Natural killer cell (primary cell): ENCODE results near the gene ZNF76. TPM values are rescaled to one million over a fixed set of nuclear protein-coding genes. Genes with fewer than 3 reads are reported as not detected.
A peak's percentile ranks its signal among the peaks of the same experiment; 100 is the strongest.

Experiments used
- ATAC-seq, 3 donors: fragments of 150-1000 bp in 2 of 3; fragments of 200-7000 bp in 1 of 3; cut with Tn5 transposase; 1 replicate in 1 of 3; 2 replicates in 2 of 3; pipeline ENCODE4 v1.10.0; 2021; ENCODE audit warnings: mild to moderate bottlenecking in 2 of 3, moderate library complexity in 2 of 3
- DNase-seq, 2 donors: peaks; one replicate each; pipeline versions ENCODE4 v3.0.0 to v3.0.0-alpha.2; 2013 to 2021; ENCODE audit warnings: mixed read lengths in 1 of 2
- H3K27ac ChIP-seq: one replicate; pipeline ENCODE4 v1.5.1; 2013; ENCODE audit warnings: mild to moderate bottlenecking, low read length
- H3K27me3 ChIP-seq: one replicate; pipeline ENCODE4 v1.6.1; 2013; ENCODE audit warnings: low read length; ENCODE audit not compliant: control insufficient read depth, insufficient read depth
- H3K36me3 ChIP-seq: one replicate; pipeline ENCODE4 v1.6.1; 2013; ENCODE audit warnings: low read length; ENCODE audit not compliant: control insufficient read depth, insufficient read depth
- H3K4me1 ChIP-seq: one replicate; pipeline ENCODE4 v1.6.1; 2013; ENCODE audit warnings: low read length; ENCODE audit not compliant: control insufficient read depth, insufficient read depth
- H3K4me3 ChIP-seq: one replicate; pipeline ENCODE4 v1.5.1; 2013; ENCODE audit warnings: low read length
- H3K9me3 ChIP-seq: one replicate; pipeline ENCODE4 v1.6.1; 2013; ENCODE audit warnings: low read length; ENCODE audit not compliant: control insufficient read depth, insufficient read depth
- H3K27ac Mint-ChIP-seq, 2 donors: one replicate each; pipeline ENCODE4 v1.8.0; 2022; ENCODE audit warnings: mild to moderate bottlenecking in 2 of 2, mixed read lengths in 2 of 2, moderate library complexity in 1 of 2
- H3K27me3 Mint-ChIP-seq, 2 donors: one replicate each; pipeline ENCODE4 v1.8.0; 2022; ENCODE audit warnings: low read depth in 2 of 2, mixed read lengths in 2 of 2
- H3K36me3 Mint-ChIP-seq: one replicate; pipeline ENCODE4 v1.8.0; 2022; ENCODE audit warnings: mixed read lengths
- H3K4me1 Mint-ChIP-seq, 2 donors: one replicate each; pipeline ENCODE4 v1.8.0; 2022; ENCODE audit warnings: mixed read lengths in 2 of 2
- H3K4me3 Mint-ChIP-seq: one replicate; pipeline ENCODE4 v1.8.0; 2022; ENCODE audit warnings: mild to moderate bottlenecking, moderate library complexity, mixed read lengths
- H3K9me3 Mint-ChIP-seq, 2 donors: one replicate each; pipeline ENCODE4 v1.8.0; 2022; ENCODE audit warnings: mixed read lengths in 2 of 2
- CTCF ChIP-seq: fragments of 200-600 bp; IDR thresholded peaks from one replicate; pipeline ENCODE4 v1.8.0; 2022; ENCODE audit warnings: antibody characterized with exemption
- WGBS: methylation state at CpG from one replicate; pipeline ENCODE4 v1.1.7; 2013; ENCODE audit warnings: missing lambda C conversion rate; ENCODE audit not compliant: insufficient coverage; 5-methylcytosine and 5-hydroxymethylcytosine counted together
- intact Hi-C: fragments of 100-400 bp; cut with micrococcal nuclease; formaldehyde crosslinking; loops from one replicate; pipeline ENCODE4 v1.14.2; 2022
- total RNA-seq, 4 donors: library from RNA; stranded (reverse); fragments of 120-200 nt in 1 of 4; gene quantifications; one replicate each; pipeline versions ENCODE4 v1.2.3 to v1.2.4, GENCODE V29; 2013 to 2022

The ZNF76 gene
- total RNA-seq, 3 donors from 2014 or later (not counting 1 experiment from before 2014, with no cell fraction given) = 62.7 to 81.6 (median 64.6) TPM

DNA sequence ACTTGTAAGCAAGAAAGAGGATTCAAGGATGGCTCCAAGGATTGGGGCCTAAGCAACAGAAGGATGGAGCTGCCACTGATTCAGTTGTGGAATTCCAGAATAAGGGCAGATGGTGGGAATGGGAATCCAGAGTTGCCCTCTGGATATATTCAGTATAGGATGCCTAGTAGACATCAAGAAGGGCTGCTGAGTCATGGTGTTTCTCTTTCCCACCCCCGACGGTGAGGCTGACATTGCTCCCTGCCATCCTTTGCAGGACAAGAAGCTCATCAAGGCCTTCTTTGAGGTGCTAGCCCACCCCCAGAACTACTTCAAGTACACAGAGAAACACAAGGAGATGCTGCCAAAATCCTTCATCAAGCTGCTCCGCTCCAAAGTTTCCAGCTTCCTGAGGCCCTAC, 11.2 kb upstream of the ZNF76 start:
- Mint-ChIP-seq H3K36me3 (no peaks in the 10 kb centered on the region), H3K4me3 (no peak overlapping the region), H3K4me1 (peaks cover 3 to 28% of the 10 kb centered on the region in 2 donors), H3K9me3 (no peaks in the 10 kb centered on the region), H3K27ac (no peak overlapping the region), H3K27me3 (no peaks in the 10 kb centered on the region)
- 52% methylated on average over 3 of the region's 3 CpGs for WGBS
- ATAC-seq (no peak), DNase-seq (no peak)
- no peak for TF ChIP-seq CTCF
- intact Hi-C loops = no loop called here
- H3K36me3 ChIP-seq = peaks cover 7% of the 10 kb centered on the region
- no peak overlapping the region for H3K27ac ChIP-seq
- H3K27me3 ChIP-seq = no peaks in the 10 kb centered on the region
- no peaks in the 10 kb centered on the region for H3K9me3 ChIP-seq
- no peaks in the 10 kb centered on the region for H3K4me1 ChIP-seq
- no peak overlapping the region for H3K4me3 ChIP-seq

GRCh38 chr6:35248965-35249364, 10.6 kb upstream of the ZNF76 start:
- peak overlapping the region in 1 of 2 donors; percentile 39 for H3K27ac Mint-ChIP-seq
- no peak for DNase-seq
- no peaks in the 10 kb centered on the region for H3K9me3 ChIP-seq
- H3K4me1 ChIP-seq = no peaks in the 10 kb centered on the region
- H3K9me3 Mint-ChIP-seq = no peaks in the 10 kb centered on the region
- ATAC-seq = no peak
- no peaks in the 10 kb centered on the region for H3K27me3 Mint-ChIP-seq
- H3K27ac ChIP-seq = no peak overlapping the region
- H3K4me3 Mint-ChIP-seq = no peak overlapping the region
- H3K4me1 Mint-ChIP-seq = peaks cover 4 to 31% of the 10 kb centered on the region in 2 donors
- H3K4me3 ChIP-seq = no peak overlapping the region
- intact Hi-C loops = no loop called here
- H3K36me3 Mint-ChIP-seq = no peaks in the 10 kb centered on the region
- 97% methylated on average over 2 of the region's 3 CpGs for WGBS
- TF ChIP-seq CTCF = no peak
- H3K36me3 ChIP-seq = peaks cover 7% of the 10 kb centered on the region
- H3K27me3 ChIP-seq = no peaks in the 10 kb centered on the region

GRCh38 chr6:35251949-35252348, 7.6 kb upstream of the ZNF76 start:
- H3K27ac ChIP-seq = no peak overlapping the region
- H3K27me3 Mint-ChIP-seq = no peaks in the 10 kb centered on the region
- WGBS = 100% methylated on average over 2 of the region's 3 CpGs
- ATAC-seq (no peak), DNase-seq (no peak)
- H3K9me3 ChIP-seq = no peaks in the 10 kb centered on the region
- H3K27me3 ChIP-seq = no peaks in the 10 kb centered on the region
- H3K4me3 Mint-ChIP-seq = no peak overlapping the region
- H3K27ac Mint-ChIP-seq = no peak overlapping the region
- no peaks in the 10 kb centered on the region for H3K36me3 Mint-ChIP-seq
- no peak overlapping the region for H3K4me3 ChIP-seq
- H3K4me1 ChIP-seq = no peaks in the 10 kb centered on the region
- TF ChIP-seq CTCF = no peak
- peaks cover 4 to 24% of the 10 kb centered on the region in 2 donors for H3K4me1 Mint-ChIP-seq
- no peaks in the 10 kb centered on the region for H3K36me3 ChIP-seq
- intact Hi-C loops = no loop called here
- no peaks in the 10 kb centered on the region for H3K9me3 Mint-ChIP-seq

- intact Hi-C loops = no loop called here
- WGBS = 87% methylated on average over 1 of the region's 1 CpG
Measured at GRCh38 chr6:35253249-35253648, 6.3 kb upstream of the ZNF76 start.

More at GRCh38 chr6:35253249-35253648, 6.3 kb upstream of the ZNF76 start:
- Mint-ChIP-seq H3K36me3 (no peaks in the 10 kb centered on the region), H3K27ac (no peak overlapping the region), H3K4me1 (peaks cover 4 to 24% of the 10 kb centered on the region in 2 donors), H3K9me3 (no peaks in the 10 kb centered on the region), H3K27me3 (no peaks in the 10 kb centered on the region), H3K4me3 (no peak overlapping the region)
- Histone ChIP-seq H3K9me3 (no peaks in the 10 kb centered on the region), H3K27ac (no peak overlapping the region), H3K4me1 (peaks cover 3% of the 10 kb centered on the region), H3K27me3 (no peaks in the 10 kb centered on the region), H3K36me3 (no peaks in the 10 kb centered on the region), H3K4me3 (no peak overlapping the region)
- no peak for TF ChIP-seq CTCF
- DNase-seq = no peak
- no peak for ATAC-seq
